Kidney (tissue), 14 donors: ENCODE data around the gene MED29. TPM values are rescaled to one million over a fixed set of nuclear protein-coding genes. Genes with fewer than 3 reads are reported as not detected.

Source experiments
- DNase-seq, 5 donors: peaks; one replicate each; pipeline ENCODE4 v3.0.0-alpha.2; 2013 to 2020
- FAIRE-seq: peaks from 2 replicates; lab custom pipeline; 2012; peaks lifted over from hg19 to GRCh38; lab: Jason Lieb, UNC
- H3K27ac ChIP-seq, 2 donors: one replicate each; pipeline ENCODE4 v1.7.0; 2013; ENCODE audit warnings: low read depth in 2 of 2, low read length in 2 of 2, inconsistent platforms in 1 of 2
- H3K27me3 ChIP-seq: one replicate; pipeline ENCODE4 v1.7.1; 2013; ENCODE audit warnings: low read length, inconsistent platforms; ENCODE audit not compliant: control insufficient read depth, insufficient read depth
- H3K36me3 ChIP-seq, 3 donors: one replicate each; pipeline versions ENCODE4 v1.7.0 to v1.7.1; 2013; ENCODE audit warnings: low read length in 3 of 3, control low read depth in 1 of 3, inconsistent platforms in 1 of 3; ENCODE audit not compliant: insufficient read depth in 3 of 3, control insufficient read depth in 2 of 3
- H3K4me1 ChIP-seq, 3 donors: one replicate each; pipeline versions ENCODE4 v1.7.0 to v1.7.1; 2013; ENCODE audit warnings: low read length in 3 of 3, inconsistent platforms in 1 of 3, low read depth in 1 of 3; ENCODE audit not compliant: control insufficient read depth in 2 of 3, insufficient read depth in 2 of 3
- H3K4me3 ChIP-seq, 3 donors: one replicate each; pipeline versions ENCODE4 v1.7.0 to v1.8.1; 2013; ENCODE audit warnings: low read length in 3 of 3, control low read depth in 1 of 3, inconsistent platforms in 1 of 3
- H3K9ac ChIP-seq, 3 donors: one replicate each; pipeline versions ENCODE4 v1.7.0 to v1.7.1; 2013; ENCODE audit warnings: low read length in 3 of 3, control low read depth in 1 of 3, inconsistent platforms in 1 of 3
- H3K9me3 ChIP-seq, 3 donors: one replicate each; pipeline versions ENCODE4 v1.7.0 to v1.7.1; 2013; ENCODE audit warnings: low read length in 3 of 3, control low read depth in 1 of 3, inconsistent platforms in 1 of 3; ENCODE audit not compliant: control insufficient read depth in 2 of 3, insufficient read depth in 1 of 3
- CTCF ChIP-seq: IDR thresholded peaks from 3 replicates; pipeline ENCODE4 v1.5.1; 2012; ENCODE audit warnings: mild to moderate bottlenecking, moderate library complexity, borderline replicate concordance; ENCODE audit not compliant: insufficient read depth; ENCODE audit errors: extremely low read depth
- intact Hi-C: fragments of 100-400 bp; cut with DNase I; formaldehyde crosslinking; loops from one replicate; pipeline ENCODE4 v1.11.1; 2022
- polyA plus RNA-seq: library from polyadenylated mRNA; stranded (reverse); fragments of 350-450 nt; fragmentation: Illumina TruSeq; extraction: RNeasy Lipid Tissue Mini Kit (QIAGEN cat#74804); gene quantifications from one replicate; pipeline ENCODE4 v1.2.3, GENCODE V29; 2014; ENCODE audit warnings: low read depth, low replicate concordance; ENCODE audit not compliant: insufficient read depth
- total RNA-seq: library from RNA; stranded (reverse); fragmentation: NEBNext Ultra II Directional; extraction: Animal tissue kit (Norgen Biotek cat#: 25700); gene quantifications from one replicate; pipeline ENCODE4 v1.2.1, GENCODE V29; 2021
- donor health status: control.
- donor health status: control.
- donor health status: control.
- donor health status: control.
- donor health status: control.
- donor health status: DM: yes; HTN: yes; CAD: no.
- donor health status: Normal renal cell carcinoma (clear cell type).

The MED29 gene
- total and polyA plus RNA-seq, 2 donors from 2014 or later, result 32.4 to 50.4 TPM

GRCh38 chr19:39379865-39380396 lies 11.2 kb upstream of the MED29 start:
- Histone ChIP-seq H3K4me1 (peaks cover 0 to 4% (median 0%) of the 10 kb centered on the region in 3 donors), H3K9me3 (no peaks in the 10 kb centered on the region), H3K4me3 (no peak overlapping the region)

GRCh38 chr19:39380521-39381502 lies 10.4 kb upstream of the MED29 start:
- no peaks in the 10 kb centered on the region for H3K27me3 ChIP-seq
- no peak overlapping the region for H3K9ac ChIP-seq
- DNase-seq, result no peak
- H3K36me3 ChIP-seq, result peaks cover 3 to 70% (median 53%) of the 10 kb centered on the region in 3 donors
- no peaks in the 10 kb centered on the region for H3K9me3 ChIP-seq
- H3K4me3 ChIP-seq, result no peak overlapping the region
- no peak overlapping the region for H3K27ac ChIP-seq
- no peak for TF ChIP-seq CTCF
- FAIRE-seq, result no peak
- intact Hi-C loops, result no loop called here
- peaks cover 0 to 4% (median 0%) of the 10 kb centered on the region in 3 donors for H3K4me1 ChIP-seq

More at GRCh38 chr19:39379865-39380396, 11.2 kb upstream of the MED29 start:
- H3K36me3 ChIP-seq, result peaks cover 3 to 76% (median 57%) of the 10 kb centered on the region in 3 donors
- no peak overlapping the region for H3K27ac ChIP-seq
- no peak overlapping the region for H3K9ac ChIP-seq
- H3K27me3 ChIP-seq, result no peaks in the 10 kb centered on the region
- DNase-seq, result no peak
- intact Hi-C loops, result no loop called here
- no peak for FAIRE-seq
- TF ChIP-seq CTCF, result no peak

GRCh38 chr19:39381910-39382611 lies 9.1 kb upstream of the MED29 start:
- Histone ChIP-seq H3K36me3 (peaks cover 3 to 70% (median 53%) of the 10 kb centered on the region in 3 donors), H3K4me3 (no peak overlapping the region), H3K9ac (no peak overlapping the region), H3K4me1 (peaks cover 0 to 4% (median 0%) of the 10 kb centered on the region in 3 donors), H3K9me3 (no peaks in the 10 kb centered on the region), H3K27me3 (no peaks in the 10 kb centered on the region), H3K27ac (no peak overlapping the region)
- intact Hi-C loops, result no loop called here
- DNase-seq (no peak), FAIRE-seq (no peak)
- no peak for TF ChIP-seq CTCF
